Stimulated activated CD8-positive, alpha-beta memory T cell treated with anti-CD3 and anti-CD28 coated beads, Interleukin-4, amount 100 ng/mL, for 1 hour (primary cell): ENCODE measurements around the gene TST.
"Not testable (repeated sequence)": the region's sequence is repeated elsewhere in the genome, so short reads cannot be mapped to it uniquely, and the experiment has no call there.

Source experiments
- DNase-seq, 2 donors: peaks; one replicate each; pipeline ENCODE4 v3.0.0-alpha.2; 2020; ENCODE audit warnings: low read depth in 2 of 2, low spot score in 1 of 2

The TST gene

GRCh38 chr22:37016134-37016910 lies 2.9 kb downstream of the TST start:
- no peak for DNase-seq

- DNase-seq = no peak
Measured at GRCh38 chr22:37015587-37015878, 3.7 kb downstream of the TST start.

- no peak for DNase-seq
Measured at GRCh38 chr22:37014835-37015586, 4.2 kb downstream of the TST start.

GRCh38 chr22:37014415-37014806 lies 4.8 kb downstream of the TST start:
- no peak for DNase-seq

- no peak for DNase-seq
Measured at GRCh38 chr22:37012956-37013355, 6.3 kb downstream of the TST start.

- no peak for DNase-seq
Measured at GRCh38 chr22:37012262-37012904, 6.9 kb downstream of the TST start.

GRCh38 chr22:37011472-37011871 lies 7.8 kb downstream of the TST start:
- no peak for DNase-seq

GRCh38 chr22:37010976-37011375 lies 8.3 kb downstream of the TST start:
- DNase-seq = no peak

- DNase-seq = no peak
Measured at GRCh38 chr22:37010174-37010573, 9.1 kb downstream of the TST start.

- DNase-seq = no peak
Measured at GRCh38 chr22:37009490-37009889, 9.8 kb downstream of the TST start.

- DNase-seq = no peak
Measured at GRCh38 chr22:37008365-37008764, 10.9 kb downstream of the TST start.

- DNase-seq = no peak
Measured at GRCh38 chr22:37007651-37008050, 11.6 kb downstream of the TST start.

- no peak for DNase-seq
Measured at GRCh38 chr22:37002633-37003032, 16.6 kb downstream of the TST start.

- DNase-seq = no peak
Measured at GRCh38 chr22:37001826-37002225, 17.4 kb downstream of the TST start.

GRCh38 chr22:37000676-37001534 lies 18.3 kb downstream of the TST start:
- no peak for DNase-seq

- no peak for DNase-seq
Measured at GRCh38 chr22:36999463-36999862, 19.8 kb downstream of the TST start.

- DNase-seq = no peak
Measured at GRCh38 chr22:36998620-36999351, 20.5 kb downstream of the TST start.

GRCh38 chr22:36997746-36998145 lies 21.5 kb downstream of the TST start:
- no peak for DNase-seq

- no peak for DNase-seq
Measured at GRCh38 chr22:36991206-36991605, 28.0 kb downstream of the TST start.

- no peak for DNase-seq
Measured at GRCh38 chr22:36990457-36990856, 28.8 kb downstream of the TST start.

- not testable (repeated sequence) for DNase-seq
Measured at GRCh38 chr22:36989012-36989411, 30.2 kb downstream of the TST start.
